GM12891 (cell line): ENCODE results near the gene TSC22D2.
A peak's percentile ranks its signal among the peaks of the same experiment; 100 is the strongest.

ENCODE experiments used
- DNase-seq: peaks from one replicate; pipeline ENCODE4 v3.0.0; 2011; ENCODE audit warnings: low spot score; ENCODE audit not compliant: insufficient read length
- FAIRE-seq: peaks from 2 replicates; lab custom pipeline; 2011; peaks lifted over from hg19 to GRCh38; lab: Jason Lieb, UNC
- PAX5 ChIP-seq: IDR thresholded peaks from 2 replicates; pipeline ENCODE4 v1.6.1; 2011; ENCODE audit warnings: low read length, moderate library complexity, mild to moderate bottlenecking; ENCODE audit not compliant: insufficient read depth, severe bottlenecking
- POLR2A ChIP-seq: IDR thresholded peaks from 2 replicates; pipeline ENCODE4 v1.6.1; 2011; ENCODE audit warnings: low read depth, low read length, control low read depth
- POLR2AphosphoS5 ChIP-seq: IDR thresholded peaks from 2 replicates; pipeline ENCODE4 v1.6.1; 2011; ENCODE audit warnings: low read depth, low read length, control low read depth
- POU2F2 ChIP-seq: IDR thresholded peaks from 2 replicates; pipeline ENCODE4 v1.6.1; 2011; ENCODE audit warnings: low read depth, mild to moderate bottlenecking, control low read depth, low read length, moderate library complexity
- SPI1 ChIP-seq: IDR thresholded peaks from 2 replicates; pipeline ENCODE4 v1.6.1; 2011; ENCODE audit warnings: low read depth, low read length, control low read depth
- TAF1 ChIP-seq: IDR thresholded peaks from 2 replicates; pipeline ENCODE4 v1.6.1; 2011; ENCODE audit warnings: low read depth, low read length, control low read depth

Gene TSC22D2

DNA sequence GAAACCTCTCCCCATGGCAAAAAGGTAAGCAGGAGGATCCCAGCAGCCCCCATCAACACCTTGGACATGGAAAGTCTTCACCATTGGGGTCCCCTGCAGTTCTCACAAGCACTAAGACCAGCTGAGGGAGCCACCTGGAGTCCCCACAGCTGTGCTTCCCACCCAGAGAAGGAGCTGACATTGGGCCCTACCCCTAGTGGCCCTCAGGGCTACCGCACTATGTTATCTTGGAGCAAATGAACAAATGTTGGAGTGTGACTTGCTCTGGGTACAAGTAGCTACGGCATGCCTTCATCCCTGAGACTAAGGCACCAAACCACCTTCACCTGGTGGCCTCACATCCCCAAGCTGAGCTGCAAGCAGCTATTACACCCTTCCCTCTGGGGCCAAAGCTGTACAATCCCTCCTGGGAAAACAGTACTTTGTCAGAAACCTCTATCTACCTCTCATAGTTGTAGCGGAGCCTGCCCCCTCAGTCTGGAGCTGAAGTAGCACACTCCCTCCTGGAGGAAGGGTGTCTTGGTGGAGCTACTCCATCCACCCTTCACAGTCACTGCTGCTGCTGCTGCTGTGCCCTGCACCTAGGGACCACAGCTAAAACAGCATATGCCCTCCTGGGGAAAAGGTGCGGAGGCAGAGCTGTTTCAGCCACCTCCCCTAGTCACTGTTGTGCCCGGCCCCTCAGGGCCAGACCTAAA, 95.5 kb downstream of the TSC22D2 start:
- no peak for FAIRE-seq
- no peak for DNase-seq
- TF ChIP-seq PAX5 (no peak), POU2F2 (no peak), SPI1 (no peak), POLR2A (no peak), POLR2AphosphoS5 (no peak), TAF1 (no peak)

DNA sequence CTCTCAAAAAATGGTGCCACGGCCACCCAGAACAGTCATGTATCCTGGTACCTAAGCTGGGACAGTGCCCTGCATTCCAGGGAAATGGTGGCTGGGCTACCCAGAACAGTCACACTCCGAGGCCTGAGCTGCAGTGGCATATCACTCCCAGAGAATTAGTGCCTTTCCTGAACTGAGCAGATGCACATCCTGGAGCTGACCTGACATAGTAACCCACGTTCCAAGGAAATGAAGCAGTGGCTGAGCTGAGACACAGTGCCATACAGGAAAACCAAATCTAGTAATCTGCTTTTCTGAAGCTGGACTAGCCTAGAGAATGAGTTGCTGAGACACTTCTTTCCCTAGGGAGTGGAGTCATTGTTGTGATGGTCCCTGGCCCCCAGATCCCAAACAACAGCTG, 96.4 kb downstream of the TSC22D2 start:
- FAIRE-seq (no peak), DNase-seq (no peak)
- no peak for TF ChIP-seq POU2F2
- no peak for TF ChIP-seq POLR2AphosphoS5
- no peak for TF ChIP-seq PAX5
- no peak for TF ChIP-seq SPI1
- no peak for TF ChIP-seq POLR2A
- TF ChIP-seq TAF1: no peak

DNA sequence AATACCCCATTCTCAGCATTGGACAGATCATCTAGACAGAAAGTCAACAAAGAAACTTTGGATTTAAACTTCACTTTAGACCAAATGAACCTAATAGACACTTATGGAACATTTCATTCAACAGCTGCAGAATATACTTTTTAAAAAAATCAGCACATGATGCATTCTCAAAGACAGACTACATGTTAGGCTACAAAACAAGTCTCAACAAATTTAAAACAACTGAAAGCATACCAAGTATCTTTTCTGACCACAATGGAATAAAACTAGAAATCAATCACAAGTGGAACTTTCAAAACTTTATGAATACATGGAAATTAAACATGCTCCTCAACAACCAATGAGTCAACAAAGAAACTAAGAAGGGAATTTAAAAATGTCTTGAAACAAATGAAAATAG, 100.3 kb downstream of the TSC22D2 start:
- FAIRE-seq: no peak
- DNase-seq: no peak
- no peak for TF ChIP-seq PAX5
- no peak for TF ChIP-seq POLR2AphosphoS5
- no peak for TF ChIP-seq SPI1
- no peak for TF ChIP-seq TAF1
- TF ChIP-seq POLR2A: no peak
- no peak for TF ChIP-seq POU2F2

- no peak for FAIRE-seq
- DNase-seq: no peak
- TF ChIP-seq TAF1 (no peak), SPI1 (peak; percentile 36)
These were observed 101.7 kb downstream of the TSC22D2 start for GRCh38 chr3:150509780-150510179.

DNA sequence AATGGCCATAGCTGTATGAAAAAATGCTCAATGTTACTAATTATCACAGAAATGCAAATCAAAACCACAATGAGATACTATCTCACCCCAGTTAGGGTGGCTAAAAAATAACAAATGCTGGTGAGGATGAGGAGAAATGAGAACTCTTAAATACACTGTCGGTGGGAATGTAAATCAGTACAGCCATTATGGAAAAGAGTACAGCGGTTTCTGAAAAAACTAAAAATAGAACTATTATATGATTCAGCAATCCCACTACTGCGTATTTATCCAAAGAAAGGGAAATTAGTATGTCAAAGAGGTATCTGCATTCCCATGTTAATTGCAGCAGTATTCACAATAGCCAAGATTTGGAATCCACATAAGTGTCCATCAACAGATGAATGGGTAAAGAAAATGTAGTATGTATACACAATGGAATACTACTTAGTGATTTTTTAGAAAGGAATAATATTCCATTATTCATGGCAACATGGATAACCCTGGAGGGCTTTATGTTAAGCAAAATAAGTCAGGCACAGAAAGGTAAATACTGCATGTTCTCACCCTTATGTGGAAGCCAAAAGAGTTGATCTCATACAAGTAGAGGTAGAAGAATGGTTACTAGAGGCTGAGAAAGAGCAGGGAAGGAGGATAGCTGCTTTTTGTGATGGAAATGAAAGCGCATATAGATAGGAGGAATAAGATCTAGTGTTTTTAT, 103.2 kb downstream of the TSC22D2 start:
- TF ChIP-seq POLR2AphosphoS5: no peak
- TF ChIP-seq PAX5: no peak
- no peak for TF ChIP-seq POLR2A
- no peak for TF ChIP-seq SPI1
- TF ChIP-seq POU2F2: no peak
- no peak for TF ChIP-seq TAF1
- no peak for FAIRE-seq

DNA sequence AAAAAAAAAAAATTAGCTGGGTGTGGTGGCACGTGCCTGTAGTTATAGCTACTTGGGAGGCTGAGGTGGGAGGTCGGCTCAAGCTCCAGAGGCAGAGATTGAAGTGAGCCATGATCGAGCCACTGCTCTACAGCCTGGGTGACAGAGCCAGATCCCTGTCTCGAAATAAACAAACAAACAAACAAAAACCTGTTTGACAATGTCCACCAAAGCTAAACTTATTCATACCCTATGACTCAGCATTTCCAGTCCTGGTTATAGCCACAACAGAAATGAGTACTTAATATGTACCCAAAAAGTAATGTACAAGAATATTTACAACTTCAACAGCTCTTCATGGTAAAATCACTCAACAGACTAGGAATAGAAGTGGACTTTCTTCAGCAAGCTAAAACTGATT, 107.1 kb downstream of the TSC22D2 start:
- TF ChIP-seq SPI1: no peak
- TF ChIP-seq TAF1: no peak
- no peak for TF ChIP-seq POLR2A
- no peak for TF ChIP-seq POU2F2
- TF ChIP-seq PAX5: no peak
- TF ChIP-seq POLR2AphosphoS5: no peak
- no peak for FAIRE-seq
- no peak for DNase-seq

More for the DNA sequence above, 103.2 kb downstream of the TSC22D2 start:
- no peak for DNase-seq
